Stimulated activated CD4-positive, alpha-beta T cell treated with anti-CD3 and anti-CD28 coated beads, Interleukin-1b, Interleukin-23, amount 100 ng/mL, for 24 hours (primary cell): ENCODE measurements around the gene SLC31A2.
"Not testable (repeated sequence)": the region's sequence is repeated elsewhere in the genome, so short reads cannot be mapped to it uniquely, and the experiment has no call there.

ENCODE experiments used
- DNase-seq, 4 experiments: peaks; one replicate each; pipeline ENCODE4 v3.0.0-alpha.2; 2020; ENCODE audit warnings: low read depth in 4 of 4, low spot score in 1 of 4

SLC31A2 gene

GRCh38 chr9:113149561-113149960 is 1.2 kb upstream of the SLC31A2 start:
- DNase-seq: not testable (repeated sequence)

- DNase-seq: no peak
Measured at GRCh38 chr9:113151696-113152630, 1.2 kb downstream of the SLC31A2 start.

GRCh38 chr9:113152699-113153098 is 1.9 kb downstream of the SLC31A2 start:
- no peak for DNase-seq

- no peak for DNase-seq
Measured at GRCh38 chr9:113153599-113153998, 2.8 kb downstream of the SLC31A2 start.

GRCh38 chr9:113154471-113154870 is 3.7 kb downstream of the SLC31A2 start:
- DNase-seq: no peak

- DNase-seq: no peak
Measured at GRCh38 chr9:113154946-113155345, 4.1 kb downstream of the SLC31A2 start.

GRCh38 chr9:113155911-113156588 is 5.2 kb downstream of the SLC31A2 start:
- DNase-seq: peak in 1 of 4 experiments; percentile 11

- DNase-seq: no peak
Measured at GRCh38 chr9:113156880-113157279, 6.1 kb downstream of the SLC31A2 start.

- DNase-seq: no peak
Measured at GRCh38 chr9:113158446-113158845, 7.6 kb downstream of the SLC31A2 start.

- no peak for DNase-seq
Measured at GRCh38 chr9:113160571-113160970, 9.8 kb downstream of the SLC31A2 start.

GRCh38 chr9:113163001-113163400 is 12.2 kb downstream of the SLC31A2 start:
- no peak for DNase-seq

- DNase-seq: no peak
Measured at GRCh38 chr9:113164536-113165300, 13.9 kb downstream of the SLC31A2 start.

- DNase-seq: no peak
Measured at GRCh38 chr9:113166039-113166438, 15.2 kb downstream of the SLC31A2 start.

GRCh38 chr9:113168809-113169208 is 18.0 kb downstream of the SLC31A2 start:
- no peak for DNase-seq

GRCh38 chr9:113173341-113173740 is 22.5 kb downstream of the SLC31A2 start:
- no peak for DNase-seq

GRCh38 chr9:113176803-113177202 is 26.0 kb downstream of the SLC31A2 start:
- DNase-seq: no peak

- DNase-seq: no peak
Measured at GRCh38 chr9:113177251-113177650, 26.4 kb downstream of the SLC31A2 start.

- DNase-seq: no peak
Measured at GRCh38 chr9:113178087-113178486, 27.3 kb downstream of the SLC31A2 start.

- DNase-seq: no peak
Measured at GRCh38 chr9:113179839-113180238, 29.0 kb downstream of the SLC31A2 start.

- DNase-seq: no peak
Measured at GRCh38 chr9:113181165-113181564, 30.4 kb downstream of the SLC31A2 start.

GRCh38 chr9:113183956-113184488 is 33.2 kb downstream of the SLC31A2 start:
- DNase-seq: no peak
